Measurements from ENCODE around the gene NLGN2.

The NLGN2 gene

GRCh38 chr17:7392696-7393612 lies 14.7 kb upstream of the NLGN2 start:
- DNase-seq, result no peak

- DNase-seq, result peak; percentile 46
These were observed 13.8 kb upstream of the NLGN2 start for GRCh38 chr17:7393613-7394451.

GRCh38 chr17:7394452-7395191 lies 13.0 kb upstream of the NLGN2 start, which contains the start of gene PLSCR3:
PLSCR3 (minus strand) TSS chr17:7394525; CDS start chr17:7394110, 415 bp downstream.
- DNase-seq, result peak; percentile 87

- no peak for DNase-seq
These were observed 11.5 kb upstream of the NLGN2 start for GRCh38 chr17:7396147-7396546.

DNA sequence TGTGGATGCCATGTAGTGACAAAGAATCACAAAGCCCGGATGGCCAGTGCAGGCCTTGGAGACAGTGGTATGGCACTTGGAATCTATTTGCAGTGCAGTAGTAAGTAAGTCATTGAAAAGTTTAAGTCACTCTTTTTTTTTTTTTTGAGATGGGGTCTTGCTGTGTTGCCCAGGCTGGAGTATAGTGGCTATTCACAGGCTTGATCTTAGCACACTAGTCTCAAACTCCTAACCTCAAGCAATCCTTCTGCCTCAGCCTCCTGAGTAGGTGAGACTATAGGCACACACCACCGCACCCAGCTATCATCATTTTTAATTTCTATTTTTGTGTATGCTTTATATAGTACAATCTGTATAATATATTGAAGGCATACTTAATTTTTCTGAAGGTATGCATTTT lies 9.0 kb upstream of the NLGN2 start:
- no peak for DNase-seq

DNA sequence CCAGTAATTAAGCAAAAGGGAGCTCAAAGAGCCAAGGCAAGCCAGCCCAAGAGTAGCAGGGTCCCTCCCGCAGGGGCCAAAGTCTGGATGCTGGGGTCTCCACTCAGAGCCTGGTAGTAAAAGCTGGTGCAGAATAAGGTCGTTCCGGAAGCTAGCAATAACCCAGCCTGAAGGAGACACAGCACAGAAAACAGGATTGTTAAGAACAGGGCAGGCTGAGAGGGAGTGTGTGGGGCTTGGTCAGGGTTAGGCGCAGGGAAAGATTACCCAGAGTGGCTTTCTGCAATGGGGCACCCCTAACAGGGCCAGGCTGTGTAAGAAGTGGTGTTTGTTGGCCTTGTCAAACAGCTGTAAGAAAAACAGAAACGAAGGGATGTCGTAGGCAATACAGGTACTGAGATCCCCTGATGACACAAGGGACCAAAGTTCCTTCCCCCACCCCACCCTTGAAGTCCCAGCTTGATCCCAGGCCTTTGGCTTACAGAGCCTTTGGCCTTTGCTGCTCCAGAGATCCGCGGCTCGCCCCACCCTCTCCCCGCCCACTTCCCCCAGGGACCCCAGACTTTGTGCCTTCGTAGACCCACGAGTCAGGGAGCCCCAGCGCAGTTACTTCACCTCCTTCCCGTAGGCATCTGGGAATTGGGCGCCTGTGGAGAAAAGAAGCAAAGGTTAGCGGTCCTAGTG lies 4.5 kb upstream of the NLGN2 start:
- DNase-seq, result no peak

DNA sequence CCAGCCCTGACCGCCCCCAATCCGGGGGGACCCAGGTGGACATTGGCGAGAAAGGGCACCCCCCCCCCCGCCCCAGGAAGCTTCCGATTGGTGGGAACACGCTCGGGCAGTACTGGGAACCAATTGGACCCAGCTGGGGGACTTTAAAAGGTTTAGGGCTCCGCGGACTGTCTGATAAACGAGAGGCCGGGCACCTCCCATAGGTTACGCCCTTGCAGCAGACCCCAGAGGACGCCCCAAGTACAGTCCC lies 4.0 kb upstream of the NLGN2 start:
- DNase-seq, result no peak

- peak; percentile 96 for DNase-seq
These were observed 3.5 kb upstream of the NLGN2 start, which contains the start of gene TMEM256 for GRCh38 chr17:7403977-7404736. TMEM256 (minus strand) TSS chr17:7404097; CDS start chr17:7404084, 13 bp downstream.

DNA sequence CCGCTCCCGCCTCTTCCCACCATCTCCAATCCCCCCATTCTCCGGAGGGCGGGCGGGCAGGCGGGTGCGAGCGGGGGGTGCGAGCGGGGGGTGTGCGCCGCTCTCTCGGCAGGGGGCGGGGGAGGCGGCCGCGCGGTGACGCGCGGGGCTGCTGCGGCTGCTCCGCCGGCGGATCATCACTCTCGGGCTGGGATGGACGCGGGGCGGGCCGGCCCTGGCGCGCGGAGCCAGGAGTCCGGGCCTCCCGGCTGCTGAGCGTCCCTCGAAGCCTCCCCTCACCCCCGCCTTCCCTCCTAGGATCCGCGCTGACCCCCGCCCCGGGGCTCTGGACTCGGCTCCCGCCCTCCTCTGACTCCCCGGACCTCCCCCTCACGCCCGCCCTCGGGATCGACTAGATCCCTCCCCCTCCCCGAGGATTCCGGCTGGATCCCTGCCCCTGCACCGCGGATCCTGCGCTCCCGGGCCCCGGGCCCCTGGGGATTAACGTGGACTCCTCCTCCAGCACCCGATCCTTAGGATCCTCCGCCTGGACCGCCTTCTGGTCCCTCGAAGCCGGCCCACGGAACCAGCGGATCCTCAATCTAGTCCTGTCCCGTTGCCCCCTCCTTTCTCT lies 2.8 kb upstream of the NLGN2 start:
- peak; percentile 69 for DNase-seq

DNA sequence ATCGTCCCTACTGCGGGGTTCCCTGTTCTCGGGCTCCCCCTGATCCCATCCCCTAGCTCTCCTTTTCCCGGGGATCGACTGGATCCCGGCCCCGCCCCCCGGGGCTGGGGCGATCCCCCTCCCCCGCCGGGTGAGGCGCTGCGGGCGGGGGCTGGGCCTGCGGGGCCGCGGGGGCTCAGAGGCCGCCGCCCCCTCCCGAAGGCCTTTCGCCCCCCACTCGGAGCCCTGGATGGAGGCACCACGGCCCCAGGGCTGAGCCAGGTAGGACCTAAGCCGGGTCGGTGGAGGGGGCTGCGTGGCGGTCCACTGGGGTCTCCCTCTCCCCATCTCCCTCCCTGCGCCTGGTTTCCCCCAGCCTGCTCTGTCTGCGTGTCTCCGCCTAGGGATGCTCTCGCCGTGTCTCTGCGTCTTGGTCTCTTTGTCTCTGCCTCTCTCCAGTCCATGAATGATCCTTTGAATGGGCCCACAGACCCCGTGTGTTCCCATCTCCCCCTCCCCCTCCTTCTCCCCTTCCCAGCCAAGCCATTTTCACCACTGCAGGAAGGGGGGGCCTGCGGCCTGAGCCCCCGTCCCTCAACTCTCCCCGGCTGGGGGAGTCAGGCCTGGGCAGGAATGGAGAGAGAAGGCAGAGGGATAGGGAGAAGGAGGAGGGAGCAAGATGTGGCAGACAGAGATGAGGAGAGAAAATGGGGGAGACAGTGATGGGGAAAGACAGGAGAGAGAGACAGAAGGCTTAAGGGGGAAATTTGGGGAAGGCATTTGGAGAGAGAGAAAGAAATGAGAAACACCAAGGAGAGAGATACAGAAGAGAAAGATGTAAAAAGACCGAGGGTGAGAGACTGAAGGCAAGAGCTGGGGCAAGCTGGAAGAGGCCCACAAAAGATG lies 2.1 kb upstream of the NLGN2 start:
- DNase-seq, result no peak

- peak; percentile 26 for DNase-seq
These were observed 1.3 kb upstream of the NLGN2 start for GRCh38 chr17:7406235-7406825.

- no peak for DNase-seq
These were observed 563 bp upstream of the NLGN2 start for GRCh38 chr17:7407082-7407481.

DNA sequence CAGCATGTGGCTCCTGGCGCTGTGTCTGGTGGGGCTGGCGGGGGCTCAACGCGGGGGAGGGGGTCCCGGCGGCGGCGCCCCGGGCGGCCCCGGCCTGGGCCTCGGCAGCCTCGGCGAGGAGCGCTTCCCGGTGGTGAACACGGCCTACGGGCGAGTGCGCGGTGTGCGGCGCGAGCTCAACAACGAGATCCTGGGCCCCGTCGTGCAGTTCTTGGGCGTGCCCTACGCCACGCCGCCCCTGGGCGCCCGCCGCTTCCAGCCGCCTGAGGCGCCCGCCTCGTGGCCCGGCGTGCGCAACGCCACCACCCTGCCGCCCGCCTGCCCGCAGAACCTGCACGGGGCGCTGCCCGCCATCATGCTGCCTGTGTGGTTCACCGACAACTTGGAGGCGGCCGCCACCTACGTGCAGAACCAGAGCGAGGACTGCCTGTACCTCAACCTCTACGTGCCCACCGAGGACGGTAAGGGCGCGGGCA lies 645 bp downstream of the NLGN2 start:
- no peak for DNase-seq

DNA sequence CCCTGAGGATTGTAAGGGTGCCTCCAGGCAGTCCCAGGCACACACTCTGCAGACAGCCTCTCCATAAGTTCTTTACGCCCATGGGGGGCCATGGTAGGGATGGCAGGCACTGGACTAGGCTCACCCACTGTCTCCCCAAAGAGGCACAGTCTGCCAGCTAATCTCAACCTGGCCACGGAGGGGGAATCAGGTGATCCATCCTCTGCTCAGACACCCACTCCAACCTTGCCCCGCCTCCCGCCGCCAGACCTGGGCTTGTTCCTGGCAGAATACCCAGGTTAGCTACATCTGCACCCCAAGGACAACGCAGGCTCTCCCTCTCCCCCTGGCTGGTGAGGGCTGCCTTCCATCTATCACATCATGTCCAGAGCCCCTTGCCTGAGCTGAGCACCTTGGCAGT lies 1.2 kb downstream of the NLGN2 start:
- no peak for DNase-seq

DNA sequence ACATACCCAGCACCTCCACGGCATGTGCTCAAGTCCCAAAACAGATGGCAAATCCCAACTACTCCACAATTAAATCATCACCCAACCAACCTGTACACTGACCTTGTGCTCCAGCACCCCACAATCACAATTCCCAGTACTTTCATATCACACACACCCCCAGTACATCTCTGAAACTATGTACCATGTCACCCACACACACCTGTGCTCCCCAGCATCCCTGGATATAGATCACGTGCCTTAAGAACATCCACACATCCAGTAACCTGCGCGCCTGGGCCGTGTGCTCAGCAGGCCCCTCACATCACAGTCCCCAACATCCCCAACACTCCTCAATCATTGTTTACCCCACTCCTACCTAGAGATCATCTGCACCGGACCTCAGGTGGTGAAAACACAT lies 2.1 kb downstream of the NLGN2 start:
- no peak for DNase-seq

- no peak for DNase-seq
These were observed 3.2 kb downstream of the NLGN2 start for GRCh38 chr17:7410634-7411426.

- DNase-seq, result no peak
These were observed 3.7 kb downstream of the NLGN2 start for GRCh38 chr17:7411427-7411750.

GRCh38 chr17:7413346-7413985 lies 5.8 kb downstream of the NLGN2 start:
- no peak for DNase-seq

DNA sequence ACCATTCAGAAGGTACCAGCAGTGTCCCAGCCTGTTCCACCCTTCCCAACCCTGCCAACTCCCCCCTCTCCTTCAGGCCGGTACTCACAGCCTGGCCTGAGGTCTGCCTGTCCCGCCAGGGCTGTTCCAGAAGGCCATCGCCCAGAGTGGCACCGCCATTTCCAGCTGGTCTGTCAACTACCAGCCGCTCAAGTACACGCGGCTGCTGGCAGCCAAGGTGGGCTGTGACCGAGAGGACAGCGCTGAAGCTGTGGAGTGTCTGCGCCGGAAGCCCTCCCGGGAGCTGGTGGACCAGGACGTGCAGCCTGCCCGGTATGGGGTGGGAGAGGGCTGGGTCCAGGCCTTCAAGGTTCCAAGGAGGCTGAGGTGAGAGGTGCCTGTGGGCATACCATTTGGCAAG lies 7.2 kb downstream of the NLGN2 start:
- no peak for DNase-seq
